ENCODE data around the gene SKIDA1.

Gene SKIDA1

DNA sequence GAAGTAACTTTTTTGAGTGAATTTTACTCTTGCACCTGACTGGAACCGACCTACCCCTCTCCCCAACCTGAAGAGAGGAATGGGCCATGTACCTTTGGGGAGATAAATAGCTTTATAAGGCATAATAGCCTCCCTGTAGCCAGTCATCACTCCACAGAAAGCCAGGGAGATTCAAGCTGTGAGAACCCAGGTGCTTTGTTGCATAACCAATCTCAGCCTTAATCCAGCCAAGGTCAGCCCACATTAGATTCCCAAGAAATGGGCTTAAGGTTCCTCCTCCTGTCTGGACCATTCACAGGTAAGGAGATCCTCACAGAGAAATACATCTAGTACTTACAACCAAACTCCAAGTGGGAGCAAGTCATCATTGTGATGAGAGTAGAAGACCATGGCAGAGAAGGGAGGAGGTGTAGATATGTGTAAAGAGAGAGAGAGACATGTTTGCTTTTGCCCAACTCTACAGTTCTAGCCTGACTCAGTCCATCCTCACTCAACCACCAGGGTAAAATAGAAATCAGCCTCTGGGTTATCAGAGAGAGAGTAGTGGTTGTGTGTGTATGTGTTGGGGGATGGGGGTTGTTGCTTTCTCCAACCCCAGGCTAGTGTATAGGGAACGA lies 23.6 kb downstream of the SKIDA1 start:
- no peak for DNase-seq (ENCODE audit: low read depth)

DNA sequence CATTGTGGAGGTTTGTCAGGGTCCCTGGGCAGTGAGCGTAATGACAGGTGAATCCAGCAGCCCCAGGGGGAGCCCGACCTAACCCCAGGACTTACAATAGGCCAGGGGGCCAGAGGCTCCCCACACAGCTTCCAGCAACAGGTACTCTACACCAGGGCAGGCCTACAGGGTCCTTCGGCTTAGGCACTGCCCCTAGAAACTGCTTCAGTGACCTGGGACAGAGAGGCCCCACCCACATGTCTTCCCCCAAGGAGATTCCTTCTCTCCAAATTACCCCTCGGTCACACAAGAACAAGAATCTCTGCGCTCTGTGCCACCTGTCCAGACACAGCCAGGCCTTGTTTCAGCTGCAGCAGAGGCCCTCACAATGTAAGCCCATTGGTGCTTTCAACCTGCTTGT lies 24.4 kb downstream of the SKIDA1 start:
- no peak for DNase-seq (ENCODE audit: low read depth)

DNA sequence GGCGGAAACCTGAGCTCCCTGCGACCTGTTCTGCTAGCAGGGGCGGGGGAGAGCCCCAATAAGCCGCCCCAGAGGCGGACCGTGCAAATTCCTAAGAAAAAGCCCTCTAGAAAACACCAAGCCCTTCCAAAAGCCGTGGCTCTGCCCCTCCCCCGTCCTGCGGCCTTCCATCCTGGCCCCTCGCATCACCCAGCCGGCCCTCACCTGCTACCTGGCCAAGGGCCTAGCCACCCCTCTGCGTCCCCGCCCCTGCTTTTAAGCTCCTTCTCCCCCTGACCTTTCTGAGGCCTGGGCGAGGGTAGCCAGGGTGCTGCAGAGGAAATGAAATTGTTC lies 24.9 kb downstream of the SKIDA1 start:
- no peak for DNase-seq (ENCODE audit: low read depth)

DNA sequence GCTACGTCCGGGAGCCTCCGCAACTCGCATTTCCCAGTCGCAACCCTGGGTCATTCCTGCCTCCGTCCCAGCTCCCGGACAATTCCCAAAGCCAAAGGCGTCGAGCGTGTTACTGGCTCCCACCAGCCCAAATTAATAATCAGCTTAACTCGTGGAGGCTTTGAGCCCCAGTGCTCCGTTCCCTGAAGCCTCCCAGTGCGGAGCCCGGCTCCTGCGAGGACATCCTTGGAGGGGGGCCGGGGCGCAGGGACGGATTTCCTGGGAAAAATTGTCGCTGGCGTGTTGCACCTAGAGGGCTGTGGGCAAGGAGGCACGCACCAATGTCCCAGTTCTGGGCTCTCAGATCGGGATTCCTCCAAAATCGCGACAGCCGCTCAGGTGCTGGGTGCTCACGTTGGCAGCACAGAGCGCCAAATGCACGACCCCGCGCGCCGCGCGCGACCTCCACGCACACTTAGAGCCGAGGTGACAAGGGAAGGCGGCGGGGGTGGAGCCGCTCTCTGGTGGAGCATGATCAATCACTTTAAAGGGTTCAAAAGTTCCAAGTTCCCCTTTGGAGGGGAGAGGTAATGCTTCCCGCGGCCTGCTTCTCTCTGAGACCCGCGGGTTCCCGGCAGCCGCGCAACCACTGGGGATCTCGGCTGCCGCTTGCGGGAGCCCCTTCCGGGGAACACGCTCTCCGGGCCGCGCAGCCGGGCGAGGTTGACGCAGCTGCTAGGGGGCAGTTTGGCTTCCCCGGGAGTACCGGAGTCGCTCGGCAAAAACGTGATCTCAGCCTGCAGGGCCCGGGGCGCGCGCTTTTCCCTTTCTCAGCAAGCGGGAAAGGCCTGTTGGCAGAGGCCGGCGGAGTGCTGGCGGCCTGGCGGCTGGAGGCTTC lies 25.5 kb downstream of the SKIDA1 start:
- DNase-seq (ENCODE audit: low read depth), result no peak

DNA sequence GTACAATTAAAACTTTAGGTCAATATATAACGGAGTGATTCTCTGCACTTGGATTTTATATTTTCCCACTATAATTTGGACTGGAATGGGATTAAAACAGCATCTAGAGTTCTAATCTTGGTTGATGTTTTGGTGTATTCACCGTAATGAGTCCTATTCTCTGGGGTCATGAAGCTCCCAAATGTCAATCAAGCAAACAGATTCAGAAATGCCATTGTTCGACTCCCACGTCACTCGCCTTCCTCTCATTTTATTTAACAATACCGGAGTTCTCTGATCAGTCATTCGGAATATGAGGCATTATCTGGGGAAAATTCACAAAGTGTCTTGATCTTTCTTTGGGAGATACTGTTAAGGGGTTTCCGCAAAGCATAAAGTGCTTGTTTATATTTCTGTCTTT lies 26.5 kb downstream of the SKIDA1 start:
- DNase-seq (ENCODE audit: low read depth), result no peak

DNA sequence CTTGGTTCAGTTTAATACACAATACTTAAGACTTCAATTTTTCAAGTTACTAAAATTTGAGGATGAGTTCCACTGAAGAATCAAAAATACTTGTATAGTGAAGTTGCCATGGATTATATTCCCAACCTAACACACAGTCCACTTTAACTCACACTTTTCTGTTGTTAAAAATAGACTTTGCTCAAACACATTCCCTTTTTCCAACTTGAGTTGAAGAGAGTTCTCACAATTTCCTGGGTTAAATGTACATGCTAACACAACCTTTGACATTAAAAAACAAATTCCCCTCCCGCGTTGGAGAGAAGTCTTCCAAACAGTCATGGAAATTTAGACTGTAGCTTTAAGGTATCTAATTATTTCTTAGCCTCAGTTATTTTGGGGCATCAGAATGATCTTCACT lies 27.1 kb downstream of the SKIDA1 start:
- no peak for DNase-seq (ENCODE audit: low read depth)

DNA sequence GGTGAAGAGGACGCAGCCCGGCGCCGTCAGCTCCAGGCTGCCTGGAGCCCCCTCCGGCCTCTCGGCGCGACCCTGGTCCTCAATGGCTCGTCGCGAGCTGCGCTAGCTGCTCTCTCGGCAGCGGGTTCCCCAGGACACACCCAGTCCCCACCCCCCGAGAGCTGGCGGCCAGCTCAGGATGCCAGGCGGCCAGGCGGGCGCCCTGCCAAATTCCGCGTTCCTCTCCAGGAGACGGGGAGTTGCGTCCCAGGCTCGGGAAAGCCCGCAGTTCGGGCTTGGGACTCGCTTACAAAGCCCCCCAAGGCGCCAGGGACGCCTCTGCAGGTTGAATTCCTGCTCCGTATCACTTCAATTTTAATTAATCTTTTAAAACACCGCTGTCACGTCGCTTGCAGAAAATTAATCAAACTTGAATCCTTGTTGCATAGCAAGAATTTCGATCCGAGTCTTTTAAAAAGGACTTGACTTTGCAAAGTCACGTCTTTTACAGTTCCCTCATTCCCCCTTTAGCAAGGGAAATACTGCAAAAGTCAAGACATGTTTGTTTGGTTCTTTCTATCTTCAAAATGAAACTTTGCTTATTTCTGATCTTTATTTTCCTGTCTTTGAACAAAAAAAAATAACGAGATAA lies 28.2 kb downstream of the SKIDA1 start:
- DNase-seq (ENCODE audit: low read depth), result peak; percentile 23

DNA sequence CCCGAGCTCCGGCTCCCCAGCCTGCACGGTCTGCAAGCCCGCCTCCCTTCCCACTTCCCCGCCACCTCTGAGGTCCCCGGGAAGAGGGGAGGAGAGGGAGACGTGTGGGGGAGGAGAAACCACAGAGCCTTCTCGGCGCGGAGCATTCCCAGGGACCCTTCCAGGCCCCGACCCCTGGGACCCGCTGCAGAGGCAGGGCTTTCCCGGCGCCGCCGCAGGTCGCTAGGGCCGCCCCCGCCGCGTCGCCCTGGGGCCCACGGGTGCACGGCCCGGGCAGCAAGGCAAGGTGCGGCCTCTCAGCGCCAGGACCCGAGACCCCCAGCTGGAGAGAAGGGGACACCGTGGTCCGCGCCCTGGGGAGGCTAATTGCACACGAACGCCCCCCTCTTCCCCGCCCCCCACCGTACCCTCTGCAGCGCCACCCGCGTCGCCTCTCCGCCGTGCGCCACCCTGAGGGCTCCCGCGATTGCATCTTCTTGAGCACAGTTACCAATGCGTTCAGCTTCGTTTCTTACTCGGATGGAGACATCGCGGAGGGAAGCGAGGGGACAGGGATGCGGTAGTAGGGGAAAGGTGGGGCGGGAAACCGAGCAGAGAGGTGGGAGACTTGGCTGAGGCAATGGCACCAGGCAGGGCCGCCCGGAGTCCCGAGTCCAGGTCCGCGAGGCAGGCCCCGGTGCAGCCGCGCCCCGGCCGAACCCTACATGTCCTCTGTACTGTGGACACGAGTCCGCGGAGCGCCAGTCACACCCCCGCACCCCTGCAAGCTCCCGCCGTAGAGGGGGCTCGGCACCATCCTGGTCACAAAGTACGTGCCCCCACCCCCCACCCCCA lies 28.9 kb downstream of the SKIDA1 start:
- DNase-seq (ENCODE audit: low read depth), result no peak

DNA sequence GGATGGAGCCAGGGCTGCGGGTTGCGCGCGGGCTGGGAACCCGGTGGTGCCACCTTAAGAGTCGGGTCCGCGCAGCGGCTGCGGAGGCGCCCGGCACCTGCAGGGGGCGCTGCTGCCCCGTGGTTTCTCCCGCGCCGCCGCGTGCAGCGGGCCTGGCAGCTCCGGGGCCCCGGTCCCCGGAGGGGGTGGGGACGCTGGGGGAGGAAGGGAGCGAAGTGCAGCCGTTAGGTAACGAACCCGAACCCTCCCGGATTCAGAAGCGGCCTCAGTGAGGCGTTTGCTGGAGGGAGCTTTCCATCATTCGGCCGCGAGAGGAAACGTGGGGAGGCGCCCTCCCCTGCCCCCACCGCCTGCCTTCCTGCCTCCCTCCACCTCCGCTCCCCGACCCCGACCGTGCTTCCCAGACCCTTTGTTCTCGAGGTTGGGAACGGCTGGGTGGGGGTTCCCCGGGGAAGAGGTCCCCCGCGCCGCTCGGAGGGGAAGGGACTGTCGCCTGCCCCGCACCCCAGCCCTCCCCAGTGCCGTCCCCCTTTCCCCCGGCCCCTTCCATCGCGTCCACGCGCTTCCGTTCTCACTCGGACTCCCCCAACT lies 29.6 kb downstream of the SKIDA1 start:
- peak; percentile 34 for DNase-seq (ENCODE audit: low read depth)

DNA sequence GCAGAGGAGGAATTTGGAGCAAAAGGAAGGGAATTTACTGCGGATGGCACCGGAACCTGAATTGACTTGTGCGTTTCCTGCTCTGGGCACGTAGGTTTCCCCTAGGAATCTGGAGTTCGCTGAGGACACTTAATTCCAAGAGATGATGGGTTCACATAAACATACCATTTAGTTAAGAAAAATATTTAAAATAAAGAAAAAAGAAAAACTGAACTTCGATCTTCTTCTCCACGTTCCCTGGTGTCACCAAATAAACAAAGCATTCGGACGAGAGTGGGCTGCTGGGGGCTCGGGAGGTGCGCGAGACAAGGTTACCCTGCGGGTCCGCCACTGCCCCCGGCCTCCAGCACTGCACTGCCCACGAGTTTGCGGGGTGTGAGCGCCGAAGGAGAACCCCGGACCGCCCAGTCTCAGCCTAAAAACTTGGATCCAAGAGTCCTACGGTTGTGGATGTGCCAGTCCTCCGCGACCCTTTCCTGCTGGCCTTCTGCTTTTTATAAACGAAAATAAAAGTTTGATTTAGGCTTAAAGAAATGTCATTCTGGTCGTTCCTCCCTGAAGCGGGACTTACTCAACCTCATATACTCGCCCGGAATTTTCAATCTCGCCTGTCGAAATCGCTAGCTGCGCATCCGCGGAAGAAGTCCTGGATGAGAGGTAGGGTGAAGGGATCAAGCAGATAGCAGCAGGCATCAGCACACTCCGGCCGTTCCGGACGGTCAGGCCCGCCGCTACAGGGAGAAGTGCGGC lies 30.3 kb downstream of the SKIDA1 start:
- no peak for DNase-seq (ENCODE audit: low read depth)

DNA sequence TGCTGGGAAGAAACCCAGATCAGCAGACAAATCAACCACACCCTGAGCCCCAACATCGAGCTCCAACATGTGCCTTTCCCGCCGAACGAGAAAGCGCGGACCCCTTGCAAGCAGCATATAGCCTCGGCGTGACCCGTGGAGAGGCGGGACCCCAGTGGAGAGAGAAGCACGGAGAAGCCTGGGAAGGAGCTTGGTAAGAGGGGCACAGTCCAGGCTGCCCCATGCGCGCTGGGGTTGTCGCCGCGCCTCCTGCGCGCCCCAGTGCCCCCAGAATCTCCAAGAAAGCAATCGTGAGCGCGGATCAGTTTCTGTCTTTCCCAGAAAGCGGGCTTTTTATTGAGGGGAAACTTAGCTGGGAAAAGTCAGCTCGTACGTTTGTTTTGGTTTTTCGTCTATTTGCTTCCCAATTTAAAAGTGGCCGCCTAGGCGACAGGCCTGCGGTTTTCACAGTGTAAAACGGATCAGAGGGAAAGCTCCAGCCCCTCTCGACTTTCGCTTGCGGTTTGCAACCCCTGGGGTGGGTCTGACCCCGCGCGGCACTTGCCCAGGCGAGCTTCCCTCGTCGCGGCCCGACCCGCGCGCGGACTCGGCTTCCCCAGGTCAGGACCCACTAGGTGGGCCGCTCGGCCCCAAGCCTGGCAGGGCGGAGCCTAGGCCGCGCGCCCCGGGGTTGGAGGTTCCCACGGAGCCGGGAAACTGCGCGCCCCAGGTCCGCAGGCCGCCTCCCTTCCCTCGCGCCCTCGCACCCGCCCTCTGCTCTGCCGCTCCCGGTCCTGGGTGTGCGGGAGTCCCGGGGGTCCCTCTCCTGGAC lies 31.1 kb downstream of the SKIDA1 start:
- DNase-seq (ENCODE audit: low read depth), result no peak

DNA sequence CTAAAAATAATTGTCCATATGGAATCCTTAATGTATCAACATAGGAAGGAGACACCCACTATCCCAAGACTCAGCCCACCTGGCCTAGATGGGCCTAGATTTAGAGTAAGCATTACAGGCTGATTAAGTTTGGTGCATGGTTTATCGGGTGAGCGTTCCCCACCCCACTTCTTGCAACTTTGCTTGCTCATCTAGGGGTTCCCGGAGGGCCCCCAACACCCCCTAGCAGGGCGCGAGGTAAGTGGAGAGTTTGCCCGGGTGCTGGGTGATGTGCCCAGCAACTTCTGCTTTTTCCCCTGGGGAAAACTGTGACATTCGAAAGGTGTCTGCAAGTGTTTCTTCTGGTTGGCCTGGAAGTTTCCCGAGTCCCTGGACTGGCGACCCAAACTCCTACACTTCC lies 31.7 kb downstream of the SKIDA1 start:
- DNase-seq (ENCODE audit: low read depth), result no peak

DNA sequence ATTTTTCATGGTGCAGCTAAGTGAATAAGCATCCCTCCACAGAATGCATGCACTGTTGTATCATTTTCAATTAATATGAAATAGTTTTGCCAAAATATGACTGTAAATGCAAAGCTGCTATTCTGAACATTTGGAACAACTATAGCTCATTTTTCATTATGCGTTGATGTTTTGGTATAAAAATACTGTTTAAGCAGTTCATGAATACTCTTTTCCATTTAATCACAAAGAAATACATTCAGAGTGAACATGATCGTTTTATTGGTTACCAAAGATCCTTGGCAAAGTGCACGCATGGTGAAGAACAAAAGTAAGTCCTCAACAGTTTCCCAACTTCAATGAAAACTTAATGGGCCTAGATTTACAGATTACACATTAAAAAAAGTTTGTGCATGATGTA lies 33.1 kb downstream of the SKIDA1 start:
- DNase-seq (ENCODE audit: low read depth), result no peak

DNA sequence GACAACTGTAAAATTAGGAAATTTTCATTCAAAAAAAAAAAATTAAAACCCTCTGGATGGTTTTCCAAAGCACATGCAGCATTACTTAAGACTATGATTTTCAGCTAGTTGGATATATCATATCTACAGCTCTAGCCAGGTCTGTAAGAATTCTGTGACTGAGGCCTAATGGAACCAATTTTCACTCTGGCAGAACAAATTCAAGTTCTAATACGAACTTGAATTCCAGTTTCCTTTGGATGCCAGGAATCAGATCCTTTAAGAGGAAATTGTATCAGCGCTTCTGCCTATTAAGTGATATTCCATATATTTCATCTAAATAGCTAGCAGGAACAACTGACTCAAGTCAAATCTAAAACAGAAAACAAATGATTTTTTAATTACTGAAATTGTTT lies 34.8 kb downstream of the SKIDA1 start:
- no peak for DNase-seq (ENCODE audit: low read depth)

DNA sequence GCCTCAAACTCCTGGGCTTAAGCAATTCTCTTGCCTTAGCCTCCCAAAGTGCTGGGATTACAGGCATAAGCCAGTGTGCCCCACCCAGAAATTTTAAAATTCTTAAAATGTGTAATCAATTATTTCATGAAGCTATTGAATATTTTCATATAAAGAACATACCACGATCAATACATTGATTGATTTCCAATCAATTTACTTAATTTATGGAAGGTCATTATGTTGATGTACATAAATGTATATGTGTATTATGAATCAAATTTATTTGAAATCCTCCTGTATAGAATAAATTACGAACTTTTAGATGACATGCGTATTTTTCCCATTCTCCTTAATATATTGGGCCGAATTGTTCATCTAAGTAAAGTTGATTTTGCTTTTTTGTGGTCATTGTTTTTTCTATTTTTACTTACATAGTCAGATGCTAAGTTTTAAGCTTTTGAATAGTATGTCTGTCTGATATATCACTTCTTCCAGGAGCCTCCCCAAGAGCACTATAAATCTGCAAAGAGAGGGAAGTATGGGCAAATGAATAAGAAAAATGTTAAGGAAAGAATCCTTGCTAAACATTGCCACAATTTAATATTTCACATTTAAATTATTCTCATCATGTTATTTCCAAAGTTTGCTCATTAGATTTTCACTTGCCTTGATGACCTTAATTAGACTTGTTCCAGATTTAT lies 35.3 kb downstream of the SKIDA1 start:
- no peak for DNase-seq (ENCODE audit: low read depth)

DNA sequence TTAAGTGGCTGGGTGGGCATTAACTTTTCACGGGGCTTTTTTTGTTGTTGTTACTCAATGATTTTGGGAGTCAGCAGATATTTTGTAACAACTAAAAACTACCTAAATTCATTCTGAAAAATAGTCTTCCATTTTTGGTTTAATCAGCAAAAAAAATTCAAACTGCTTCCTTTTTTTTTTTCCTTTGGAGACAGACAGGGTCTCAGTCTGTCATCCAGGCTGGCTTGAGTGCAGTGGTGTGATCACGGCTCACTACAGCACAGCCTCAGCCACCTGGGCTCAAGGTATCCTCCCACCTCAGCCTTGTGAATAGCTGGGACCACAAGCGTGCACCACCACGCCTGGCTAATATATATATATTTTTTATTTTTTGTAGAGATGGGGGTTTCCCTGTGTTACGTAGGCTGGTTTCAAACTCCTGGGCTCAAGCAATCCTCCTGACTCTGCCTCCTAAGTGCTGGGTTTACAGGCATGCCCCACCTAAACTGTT lies 36.5 kb downstream of the SKIDA1 start:
- no peak for DNase-seq (ENCODE audit: low read depth)

DNA sequence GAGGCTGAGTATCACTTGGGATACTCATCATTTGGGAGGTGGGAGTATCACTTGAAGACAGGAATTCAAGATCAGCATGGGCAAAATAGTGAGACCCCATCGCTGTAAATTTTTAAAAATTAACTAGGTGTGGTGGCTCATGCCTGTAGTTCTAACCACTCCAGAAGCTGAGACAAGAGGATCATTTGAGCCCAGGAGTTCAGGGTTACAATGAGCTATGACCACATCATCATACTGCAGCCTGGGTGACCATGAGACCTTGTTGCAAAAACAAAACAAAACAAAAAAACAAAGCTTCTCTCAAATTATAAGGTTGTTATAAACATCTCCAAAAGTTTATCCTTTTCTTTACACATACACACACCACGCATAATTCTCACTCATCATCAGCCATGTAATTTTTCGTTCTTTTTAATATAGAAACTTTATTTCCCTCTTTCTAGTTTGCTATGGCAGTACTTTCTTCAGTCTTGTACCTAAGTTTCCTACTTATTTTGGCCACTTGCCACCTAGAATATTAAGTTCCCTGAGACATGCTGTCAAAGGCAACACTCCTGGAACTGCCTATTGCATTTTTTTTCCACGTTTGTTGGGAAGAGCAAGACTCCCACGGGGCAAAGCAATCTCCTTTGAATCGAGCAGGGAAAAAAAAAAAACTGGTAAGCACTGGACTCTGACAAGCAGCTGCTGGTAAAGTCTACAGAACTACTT lies 37.1 kb downstream of the SKIDA1 start:
- DNase-seq (ENCODE audit: low read depth), result no peak

DNA sequence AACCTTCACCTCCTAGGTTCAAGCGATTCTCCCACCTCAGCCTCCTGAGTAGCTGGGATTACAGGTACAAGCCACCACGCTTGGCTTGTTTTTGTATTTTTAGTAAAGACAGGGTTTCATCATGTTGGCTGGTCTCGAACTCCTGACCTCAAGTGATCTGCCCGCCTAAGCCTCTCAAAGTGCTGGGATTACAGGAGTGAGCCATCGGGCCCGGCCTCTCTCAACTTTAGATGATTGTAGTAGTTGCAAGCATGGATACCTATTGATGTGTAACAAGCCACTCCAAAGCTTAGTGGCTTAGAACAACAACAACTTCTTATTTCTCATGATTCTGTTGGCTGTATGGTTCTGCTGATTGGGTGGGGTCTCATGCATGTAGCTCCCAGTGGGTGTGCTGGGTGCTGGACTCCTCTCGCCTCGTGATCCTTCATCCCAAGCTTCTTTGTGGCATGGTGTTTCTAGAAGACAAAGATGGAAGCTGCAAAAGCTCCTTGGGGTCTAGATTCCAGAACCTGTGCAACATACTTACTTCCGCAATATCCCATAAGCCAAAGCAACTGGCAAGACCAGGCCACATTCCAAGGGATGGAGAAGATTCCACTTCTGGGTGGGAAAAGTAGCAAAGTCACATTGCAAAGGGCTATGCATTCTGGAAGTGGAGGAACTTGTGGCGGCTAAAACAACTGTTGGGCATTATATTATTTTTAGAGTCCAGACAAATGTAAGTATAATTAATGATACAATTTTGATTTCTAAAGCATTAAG lies 37.9 kb downstream of the SKIDA1 start:
- DNase-seq (ENCODE audit: low read depth), result no peak

Data from stromal cell of bone marrow (primary cell).